ENCODE results near the gene ZBTB7C. TPM values are rescaled to one million over a fixed set of nuclear protein-coding genes. Genes with fewer than 3 reads are reported as not detected.

Gene ZBTB7C
- total RNA-seq, 2 experiments from 2014 or later, result 0.81 to 0.95 TPM

DNA sequence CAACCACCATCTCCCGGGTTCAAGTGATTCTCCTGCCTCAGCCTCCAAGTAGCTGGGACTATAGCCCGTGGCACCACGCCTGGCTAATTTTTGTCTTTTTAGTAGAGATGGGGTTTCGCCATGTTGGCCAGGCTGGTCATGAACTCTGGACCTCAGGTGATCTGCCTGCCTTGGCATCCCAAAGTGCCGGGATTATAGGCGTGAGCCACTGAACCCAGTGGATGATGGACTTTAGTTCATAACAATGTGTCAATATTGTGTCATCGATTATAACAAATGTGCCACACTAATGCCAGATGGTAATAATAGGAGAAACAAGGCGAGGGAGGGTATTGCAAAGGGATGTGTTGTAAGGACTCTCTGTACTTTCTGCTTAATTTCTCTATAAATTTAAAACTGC lies 216.6 kb downstream of the ZBTB7C start:
- peaks cover 2% of the 10 kb centered on the region for H3K4me1 Mint-ChIP-seq
- POLR2A ChIA-PET, result no interaction called here
- H3K4me3 Mint-ChIP-seq, result no peak overlapping the region
- peaks cover 3% of the 10 kb centered on the region for H3K9me3 Mint-ChIP-seq
- no peak overlapping the region for H3K27ac Mint-ChIP-seq
- no peaks in the 10 kb centered on the region for H3K36me3 Mint-ChIP-seq (ENCODE audit: low read depth)
- H3K27me3 Mint-ChIP-seq, result peaks cover 55% of the 10 kb centered on the region
- CTCF ChIA-PET, result no interaction called here
- DNase-seq, result no peak

DNA sequence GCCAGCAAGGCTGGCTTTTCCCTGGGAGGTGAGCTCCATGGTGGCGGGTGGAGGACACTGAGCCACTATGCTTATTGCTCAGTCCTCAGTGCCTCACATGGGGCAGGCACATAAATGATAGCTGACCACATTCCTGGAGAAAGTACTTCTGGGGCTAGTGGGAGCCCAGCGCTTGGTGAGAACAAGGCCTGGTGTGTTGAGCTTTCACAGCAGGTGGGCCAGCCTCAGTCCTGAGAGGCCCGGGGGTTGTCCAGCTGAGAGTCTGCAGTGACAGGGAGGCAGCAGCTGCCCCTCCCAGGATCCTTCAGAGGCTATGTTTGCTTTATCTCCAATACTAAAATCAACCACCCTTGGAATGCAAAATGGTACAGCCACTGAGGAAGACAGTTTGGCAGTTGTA lies 217.7 kb downstream of the ZBTB7C start:
- Mint-ChIP-seq H3K4me1 (peaks cover under 1% of the 10 kb centered on the region), H3K27me3 (peaks cover 54% of the 10 kb centered on the region), H3K36me3 (ENCODE audit: low read depth) (no peaks in the 10 kb centered on the region), H3K9me3 (peaks cover 3% of the 10 kb centered on the region), H3K4me3 (no peak overlapping the region), H3K27ac (no peak overlapping the region)
- ChIA-PET POLR2A (no interaction called here), CTCF (no interaction called here)
- no peak for DNase-seq

DNA sequence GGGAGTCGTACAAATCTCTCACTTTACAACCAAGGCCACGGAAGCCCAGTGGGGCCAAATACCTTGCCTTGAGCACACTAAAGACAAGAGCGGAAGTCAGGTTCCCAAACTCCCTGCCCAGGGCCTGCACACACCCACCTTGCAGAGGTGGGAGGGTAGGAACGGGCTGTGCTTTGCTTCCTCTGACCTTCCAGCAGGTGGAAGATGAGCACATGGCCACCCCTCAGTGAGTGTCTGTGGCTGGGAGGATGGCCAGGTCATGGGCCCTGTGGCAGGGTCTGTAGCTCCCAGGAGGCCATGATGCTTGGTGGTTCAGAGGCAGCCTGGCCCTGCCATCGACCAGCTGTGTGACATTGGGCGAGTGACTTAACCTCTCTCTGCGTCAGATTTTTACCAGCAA lies 218.2 kb downstream of the ZBTB7C start:
- Mint-ChIP-seq H3K4me3 (no peak overlapping the region), H3K27me3 (peaks cover 54% of the 10 kb centered on the region), H3K9me3 (no peaks in the 10 kb centered on the region), H3K36me3 (ENCODE audit: low read depth) (no peaks in the 10 kb centered on the region), H3K4me1 (no peaks in the 10 kb centered on the region), H3K27ac (no peak overlapping the region)
- DNase-seq, result no peak
- ChIA-PET POLR2A (no interaction called here), CTCF (no interaction called here)

DNA sequence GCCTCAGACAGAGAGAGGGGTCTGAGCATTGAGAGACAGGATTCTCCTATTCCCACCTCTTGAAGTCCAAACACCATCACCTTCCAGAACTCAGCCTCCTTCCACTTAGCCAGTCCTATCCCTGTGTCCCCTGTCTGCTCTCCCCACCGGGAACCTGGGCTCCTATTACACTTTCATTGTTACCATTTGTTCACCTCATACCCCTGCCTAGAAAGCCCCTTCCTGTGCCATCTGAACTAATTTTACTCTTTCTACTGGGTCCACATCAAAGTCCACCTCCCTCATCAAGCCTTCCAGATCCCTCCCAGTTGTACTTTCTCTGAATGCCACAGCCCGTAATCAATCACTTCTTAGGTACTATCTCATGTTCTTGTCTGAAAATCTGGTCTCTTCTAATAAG lies 220.6 kb downstream of the ZBTB7C start:
- CTCF ChIA-PET, result no interaction called here
- POLR2A ChIA-PET, result no interaction called here
- Mint-ChIP-seq H3K9me3 (no peaks in the 10 kb centered on the region), H3K4me3 (no peak overlapping the region), H3K4me1 (no peaks in the 10 kb centered on the region), H3K27ac (no peak overlapping the region), H3K27me3 (peaks cover 63% of the 10 kb centered on the region), H3K36me3 (ENCODE audit: low read depth) (no peaks in the 10 kb centered on the region)
- no peak for DNase-seq

DNA sequence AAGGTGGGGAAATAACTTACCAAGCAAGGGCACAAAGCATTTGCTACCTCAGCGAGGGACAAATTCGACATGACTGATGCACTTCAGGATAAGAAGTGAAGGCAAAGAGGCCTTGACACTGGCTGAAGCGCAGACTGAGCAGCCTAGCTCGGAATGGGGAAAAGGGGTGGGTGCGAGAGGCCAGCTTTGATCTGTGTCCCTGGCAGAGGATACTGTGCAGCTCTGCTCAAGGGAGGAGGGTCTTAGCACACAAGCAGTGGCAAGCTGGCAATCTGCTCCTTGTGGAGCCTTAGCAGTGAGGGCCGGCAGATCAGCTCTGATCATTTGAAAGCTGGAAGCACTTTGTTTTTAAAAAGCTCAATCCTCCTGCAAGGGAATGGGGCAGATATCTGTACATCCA lies 222.3 kb downstream of the ZBTB7C start:
- DNase-seq, result no peak
- peaks cover 3% of the 10 kb centered on the region for H3K4me1 Mint-ChIP-seq
- no peaks in the 10 kb centered on the region for H3K36me3 Mint-ChIP-seq (ENCODE audit: low read depth)
- peaks cover 68% of the 10 kb centered on the region for H3K27me3 Mint-ChIP-seq
- no peak overlapping the region for H3K4me3 Mint-ChIP-seq
- CTCF ChIA-PET, result no interaction called here
- H3K9me3 Mint-ChIP-seq, result no peaks in the 10 kb centered on the region
- POLR2A ChIA-PET, result no interaction called here
- no peak overlapping the region for H3K27ac Mint-ChIP-seq

DNA sequence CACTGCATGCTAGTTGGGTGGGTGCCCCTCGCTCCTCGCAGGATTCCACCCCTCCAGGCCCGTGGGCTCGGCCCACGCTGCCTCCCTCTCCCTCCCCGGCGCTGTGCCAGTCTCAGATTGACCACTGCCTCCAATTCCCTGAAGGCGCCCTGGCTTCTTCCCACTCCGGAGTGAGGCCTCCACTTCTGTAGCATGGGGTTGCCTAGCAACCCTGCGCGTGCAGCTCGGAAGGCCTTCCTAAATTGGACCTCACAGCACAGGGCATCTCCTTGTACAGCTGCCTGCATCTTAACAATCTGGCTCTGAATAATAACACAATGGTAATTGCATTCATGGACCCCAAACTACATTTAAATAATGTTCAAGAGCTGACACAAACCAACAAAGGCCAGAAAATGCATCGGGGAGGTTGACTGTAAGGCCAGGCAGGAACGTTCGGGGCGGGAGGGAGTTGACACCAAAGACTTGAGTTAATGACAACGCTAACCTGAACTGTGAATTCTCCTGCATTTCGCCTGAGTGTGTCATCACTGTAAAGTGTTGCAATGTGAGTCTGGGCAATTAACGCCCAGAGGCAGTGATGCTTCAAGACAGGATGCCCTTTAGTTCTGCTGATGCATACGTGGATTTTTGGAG lies 222.9 kb downstream of the ZBTB7C start:
- Mint-ChIP-seq H3K36me3 (ENCODE audit: low read depth) (no peaks in the 10 kb centered on the region), H3K4me1 (peaks cover 3% of the 10 kb centered on the region), H3K9me3 (no peaks in the 10 kb centered on the region), H3K27ac (no peak overlapping the region), H3K27me3 (peaks cover 67% of the 10 kb centered on the region), H3K4me3 (no peak overlapping the region)
- ChIA-PET CTCF (no interaction called here), POLR2A (no interaction called here)
- DNase-seq, result no peak

DNA sequence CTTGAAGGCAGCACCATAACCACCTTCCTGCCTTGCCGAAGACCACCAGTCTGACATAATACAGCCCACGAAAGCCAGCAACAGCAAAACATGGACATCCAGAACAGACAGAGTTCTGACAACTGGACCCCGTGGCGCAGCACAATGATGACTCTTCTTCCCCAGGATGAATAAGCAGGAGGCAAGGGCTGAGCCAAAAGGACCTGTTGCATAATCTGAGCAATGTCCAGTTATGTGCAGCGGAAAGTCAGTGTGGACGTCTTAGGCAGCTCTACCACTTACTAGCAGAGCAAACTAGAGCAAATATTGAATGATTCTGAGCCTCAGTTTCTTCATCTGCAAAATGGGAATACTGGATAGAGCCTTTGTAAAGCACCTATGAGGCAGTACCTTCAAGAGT lies 225.1 kb downstream of the ZBTB7C start:
- POLR2A ChIA-PET, result no interaction called here
- no peaks in the 10 kb centered on the region for H3K9me3 Mint-ChIP-seq
- no peak overlapping the region for H3K27ac Mint-ChIP-seq
- H3K4me3 Mint-ChIP-seq, result no peak overlapping the region
- H3K27me3 Mint-ChIP-seq, result peaks cover 61% of the 10 kb centered on the region
- H3K36me3 Mint-ChIP-seq (ENCODE audit: low read depth), result no peaks in the 10 kb centered on the region
- CTCF ChIA-PET, result no interaction called here
- DNase-seq, result no peak
- H3K4me1 Mint-ChIP-seq, result peaks cover 3% of the 10 kb centered on the region

DNA sequence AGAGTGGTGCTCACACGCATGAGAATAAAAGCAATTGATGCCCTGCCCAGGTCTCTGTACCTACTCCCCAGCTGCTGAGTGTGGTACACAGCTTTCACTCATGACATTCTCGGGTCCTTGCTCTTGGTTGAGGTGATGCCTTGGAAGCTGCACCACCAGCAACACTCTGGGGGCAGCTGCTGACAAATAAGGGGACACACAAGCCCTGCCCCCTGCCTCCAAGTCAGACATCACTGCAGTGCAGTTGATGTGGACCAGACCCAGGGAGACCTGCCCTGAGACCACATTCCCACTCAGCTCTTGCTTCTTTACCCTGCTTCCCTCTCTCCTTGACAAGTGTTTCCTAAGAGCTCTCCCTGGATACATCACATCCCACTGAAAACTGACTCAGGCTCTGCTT lies 225.6 kb downstream of the ZBTB7C start:
- Mint-ChIP-seq H3K4me1 (peaks cover 3% of the 10 kb centered on the region), H3K27ac (no peak overlapping the region), H3K4me3 (no peak overlapping the region), H3K36me3 (ENCODE audit: low read depth) (no peaks in the 10 kb centered on the region), H3K9me3 (no peaks in the 10 kb centered on the region), H3K27me3 (peaks cover 57% of the 10 kb centered on the region)
- ChIA-PET CTCF (no interaction called here), POLR2A (no interaction called here)
- DNase-seq, result no peak

DNA sequence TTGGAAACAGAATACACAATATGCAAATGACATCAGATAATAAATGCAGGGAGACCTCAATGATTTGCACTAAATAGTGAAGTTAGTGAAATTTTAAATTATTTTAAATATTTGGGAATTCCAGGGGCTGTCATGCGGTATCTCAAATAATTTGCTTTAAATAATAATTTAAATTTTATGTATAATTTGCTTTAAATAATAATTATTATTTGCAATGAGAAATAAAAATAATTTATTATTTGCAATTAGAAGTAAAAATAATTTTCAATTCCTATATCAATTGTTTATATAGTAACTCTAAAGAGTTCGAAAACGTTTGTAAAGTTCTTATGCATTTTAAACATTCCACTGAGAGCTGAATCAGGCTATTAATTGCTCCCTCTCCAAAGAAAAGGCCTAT lies 226.4 kb downstream of the ZBTB7C start:
- Mint-ChIP-seq H3K9me3 (no peaks in the 10 kb centered on the region), H3K4me1 (peaks cover 3% of the 10 kb centered on the region), H3K36me3 (ENCODE audit: low read depth) (no peaks in the 10 kb centered on the region), H3K4me3 (no peak overlapping the region), H3K27me3 (peaks cover 56% of the 10 kb centered on the region), H3K27ac (no peak overlapping the region)
- DNase-seq, result no peak
- ChIA-PET POLR2A (interaction anchor here (1.1 kb wide), 1 partner anchor 15 kb away, joined by 4 read pairs; no protein-coding TSS in a partner anchor), CTCF (no interaction called here)

DNA sequence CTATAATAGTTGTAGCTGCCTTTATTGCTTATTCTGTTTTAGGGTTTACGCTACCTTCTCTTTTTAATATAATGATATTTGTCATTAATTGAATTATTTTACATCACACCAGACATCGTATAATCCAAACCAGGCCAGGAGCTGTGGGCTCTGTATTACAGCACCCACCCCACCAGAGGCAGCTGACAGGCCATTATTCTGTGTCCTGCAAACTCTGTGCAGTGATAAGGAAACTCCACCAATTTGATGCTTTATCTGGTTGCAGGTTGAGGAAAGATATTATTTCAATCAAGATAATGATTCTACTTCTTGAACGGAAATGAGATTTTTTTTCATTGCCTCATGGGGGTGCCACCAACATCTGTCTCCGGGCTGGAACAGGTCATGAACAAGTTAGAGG lies 227.3 kb downstream of the ZBTB7C start:
- Mint-ChIP-seq H3K36me3 (ENCODE audit: low read depth) (no peaks in the 10 kb centered on the region), H3K9me3 (no peaks in the 10 kb centered on the region), H3K4me3 (no peak overlapping the region), H3K27me3 (peaks cover 55% of the 10 kb centered on the region), H3K27ac (no peak overlapping the region), H3K4me1 (peaks cover 3% of the 10 kb centered on the region)
- ChIA-PET CTCF (no interaction called here), POLR2A (interaction anchor here (1.1 kb wide), 1 partner anchor 14 kb away, joined by 4 read pairs; no protein-coding TSS in a partner anchor)
- no peak for DNase-seq

DNA sequence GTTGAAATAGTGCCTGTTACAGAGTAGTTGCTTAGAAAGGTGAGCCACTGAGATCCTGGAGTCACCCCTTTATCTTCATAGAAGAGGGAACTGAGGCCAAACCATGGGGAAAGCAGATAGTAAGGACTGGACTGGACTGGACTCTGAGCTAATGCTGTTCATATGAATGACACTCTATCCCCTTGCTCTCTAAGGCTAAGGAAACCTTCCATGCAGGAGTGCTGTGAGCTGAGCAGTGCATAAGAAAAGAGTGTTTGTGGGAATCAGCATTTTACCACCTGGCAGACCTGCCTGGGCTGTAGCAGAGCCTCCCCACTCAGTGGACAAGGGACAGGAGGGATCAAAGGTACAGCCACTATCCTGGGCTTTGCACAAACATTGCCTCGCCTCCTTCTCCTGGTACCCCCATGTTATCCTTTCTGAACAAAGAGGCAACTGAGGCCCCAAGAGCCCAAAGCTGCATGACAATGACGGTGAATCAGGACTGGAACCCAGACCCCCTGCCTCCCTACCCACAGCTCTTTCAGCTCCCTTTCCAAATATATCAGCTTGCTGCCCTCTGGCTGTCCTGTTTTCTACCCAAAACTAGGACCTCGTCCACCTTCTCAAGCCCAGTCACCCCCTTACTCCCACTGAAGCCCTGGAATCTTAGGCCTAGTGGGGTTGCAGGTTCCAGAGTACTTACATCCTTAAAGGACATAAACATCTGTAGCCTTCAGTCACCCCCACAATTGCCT lies 227.9 kb downstream of the ZBTB7C start:
- Mint-ChIP-seq H3K9me3 (no peaks in the 10 kb centered on the region), H3K36me3 (ENCODE audit: low read depth) (no peaks in the 10 kb centered on the region), H3K27ac (no peak overlapping the region), H3K4me1 (peaks cover 3% of the 10 kb centered on the region), H3K4me3 (no peak overlapping the region), H3K27me3 (peaks cover 52% of the 10 kb centered on the region)
- POLR2A ChIA-PET, result no interaction called here
- CTCF ChIA-PET, result no interaction called here
- DNase-seq, result no peak

DNA sequence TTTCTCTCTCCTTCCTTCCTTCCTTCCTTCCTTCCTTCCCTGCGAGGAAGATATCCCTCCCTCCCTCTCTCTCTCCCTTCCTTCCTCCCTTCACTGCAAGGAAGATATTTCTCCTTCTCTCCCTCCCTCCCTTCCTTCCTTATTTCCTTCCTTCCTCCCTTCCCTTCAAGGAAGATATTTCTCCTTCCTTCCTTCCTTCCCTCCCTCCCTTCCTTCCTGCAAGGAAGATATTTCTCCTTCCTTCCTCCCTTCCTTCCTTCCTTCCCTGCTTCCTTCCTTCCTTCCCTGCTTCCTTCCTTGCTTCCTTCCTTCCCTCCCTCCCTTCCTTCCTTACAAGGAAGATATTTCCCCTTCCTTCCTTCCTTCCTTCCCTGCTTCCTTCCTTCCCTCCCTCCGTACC lies 229.5 kb downstream of the ZBTB7C start:
- Mint-ChIP-seq H3K4me1 (peaks cover 3% of the 10 kb centered on the region), H3K27ac (no peak overlapping the region), H3K36me3 (ENCODE audit: low read depth) (no peaks in the 10 kb centered on the region), H3K9me3 (no peaks in the 10 kb centered on the region), H3K4me3 (no peak overlapping the region), H3K27me3 (peaks cover 46% of the 10 kb centered on the region)
- ChIA-PET CTCF (no interaction called here), POLR2A (no interaction called here)
- DNase-seq, result no peak

DNA sequence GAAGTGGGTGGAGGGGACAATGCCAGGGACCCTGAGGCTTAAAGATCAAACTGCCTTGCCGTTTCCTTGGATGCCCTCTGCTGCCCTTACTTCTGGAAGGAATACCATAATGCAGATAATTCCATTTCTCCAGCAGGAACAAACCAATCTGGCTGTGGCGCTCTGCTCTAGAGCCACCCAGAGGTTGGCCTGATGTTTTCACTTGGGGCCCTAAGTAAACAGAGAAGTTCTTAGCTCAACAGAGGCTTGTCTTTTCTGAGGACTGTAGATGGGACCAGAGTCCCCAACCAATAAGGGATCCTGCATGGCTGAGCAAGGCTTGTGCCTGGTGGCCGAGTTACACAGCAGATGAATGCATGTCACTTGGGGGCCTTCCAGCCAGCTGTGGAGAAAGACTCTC lies 230.2 kb downstream of the ZBTB7C start:
- ChIA-PET POLR2A (no interaction called here), CTCF (no interaction called here)
- H3K27me3 Mint-ChIP-seq, result peaks cover 47% of the 10 kb centered on the region
- peaks cover 3% of the 10 kb centered on the region for H3K4me1 Mint-ChIP-seq
- H3K9me3 Mint-ChIP-seq, result no peaks in the 10 kb centered on the region
- H3K4me3 Mint-ChIP-seq, result no peak overlapping the region
- H3K36me3 Mint-ChIP-seq (ENCODE audit: low read depth), result no peaks in the 10 kb centered on the region
- H3K27ac Mint-ChIP-seq, result no peak overlapping the region
- no peak for DNase-seq

DNA sequence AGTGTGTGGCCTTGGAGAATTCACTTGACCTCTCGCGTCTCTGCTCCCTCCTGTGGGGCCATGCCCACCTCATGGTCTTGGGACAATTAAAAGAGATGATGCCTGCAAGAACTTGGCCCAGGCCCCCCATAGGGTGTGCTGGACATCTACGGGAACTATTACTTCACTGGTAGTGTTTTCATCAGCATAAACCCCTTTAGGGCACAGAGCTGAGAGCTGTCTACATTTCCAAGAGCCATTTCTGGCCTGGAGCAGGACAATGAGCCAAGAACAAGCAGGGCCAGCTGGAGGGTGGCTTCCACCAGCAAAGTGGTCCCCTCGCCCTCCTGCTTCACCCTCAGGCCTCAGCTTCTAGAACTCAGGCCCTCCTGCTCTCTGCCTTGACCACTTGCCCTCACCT lies 232.3 kb downstream of the ZBTB7C start:
- Mint-ChIP-seq H3K27me3 (peaks cover 36% of the 10 kb centered on the region), H3K9me3 (no peaks in the 10 kb centered on the region), H3K4me3 (no peak overlapping the region), H3K36me3 (ENCODE audit: low read depth) (no peaks in the 10 kb centered on the region), H3K4me1 (no peaks in the 10 kb centered on the region), H3K27ac (no peak overlapping the region)
- ChIA-PET POLR2A (no interaction called here), CTCF (no interaction called here)
- no peak for DNase-seq
